Measurements from ENCODE around the gene RNF11.

The RNF11 gene

DNA sequence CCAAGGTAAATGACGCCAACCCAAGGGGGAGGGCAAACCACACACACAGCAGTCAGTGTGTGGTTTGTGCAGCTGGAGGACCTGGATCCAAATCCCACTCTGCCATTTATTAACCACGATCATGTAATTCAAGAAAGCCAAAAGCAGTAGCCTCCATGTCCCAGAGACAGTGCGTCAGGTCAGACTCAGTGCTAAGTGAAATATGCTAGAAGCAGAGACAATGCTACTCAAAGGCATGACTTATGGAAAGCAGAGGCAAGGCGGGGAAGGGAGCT lies 80.7 kb downstream of the RNF11 start:
- FAIRE-seq: no peak

GRCh38 chr1:51317798-51318197 lies 81.7 kb downstream of the RNF11 start:
- no peak for FAIRE-seq

DNA sequence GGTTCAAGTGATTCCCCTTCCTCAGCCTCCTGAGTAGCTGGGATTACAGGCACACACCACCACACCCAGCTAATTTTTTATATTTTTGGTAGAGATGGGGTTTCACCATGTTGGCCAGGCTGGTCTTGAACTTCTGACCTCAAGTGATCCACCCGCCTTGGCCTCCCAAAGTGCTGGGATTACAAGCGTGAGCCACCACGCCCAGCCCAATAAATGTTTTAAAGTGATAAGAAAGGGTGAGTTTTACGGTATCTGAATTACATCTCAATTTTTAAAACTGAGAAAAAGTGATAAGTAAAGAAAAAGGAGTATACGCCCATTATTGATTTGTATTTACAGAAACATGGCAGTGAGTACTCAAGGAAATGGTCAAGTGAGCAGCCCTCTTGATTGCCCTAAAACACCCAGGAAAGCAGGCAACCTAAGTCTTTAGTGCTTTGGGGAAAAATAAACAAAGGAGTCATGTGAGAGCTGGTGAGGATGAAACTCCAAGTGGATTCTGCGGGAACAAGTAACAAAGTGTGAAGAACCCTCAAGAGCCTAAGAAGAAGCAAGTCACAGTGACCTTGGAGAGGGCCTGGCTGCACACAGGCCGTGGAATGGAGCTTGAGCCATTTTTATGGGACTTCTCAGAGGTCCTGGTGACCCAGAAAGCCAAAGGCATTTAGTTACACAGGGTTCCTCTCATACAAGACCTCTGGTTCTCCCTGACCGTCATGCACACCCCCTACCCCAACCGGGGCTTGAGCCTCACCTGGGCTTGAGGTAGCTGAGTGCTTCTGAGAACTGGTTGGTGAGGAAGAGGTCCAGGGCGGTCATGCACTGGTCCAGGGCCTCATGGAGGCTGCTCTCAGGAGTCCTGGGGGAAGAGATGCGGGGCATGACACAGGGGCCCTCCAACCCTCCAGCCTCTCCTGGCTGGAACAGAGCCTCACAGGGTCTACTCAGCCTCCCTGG lies 85.2 kb downstream of the RNF11 start:
- no peak for FAIRE-seq

- no peak for FAIRE-seq
Observed at GRCh38 chr1:51321924-51322280, 85.8 kb downstream of the RNF11 start.

- FAIRE-seq: no peak
Observed at GRCh38 chr1:51322417-51323101, 86.5 kb downstream of the RNF11 start.

All from TTC549 (cell line).